Measurements from ENCODE around the gene SLC7A9.

GRCh38 chr19:32877977-32878745 lies 8.6 kb upstream of the SLC7A9 start:
- TF ChIP-seq POLR2A (IDR thresholded peaks at IDR 0.05; ENCODE audit: low read length) (no peak), GATA1 (IDR thresholded peaks at IDR 0.05; ENCODE audit: low read depth, low read length) (no peak)
